ENCODE measurements around the gene TMEM108.

TMEM108 gene

GRCh38 chr3:133053532-133053931 lies 15.3 kb downstream of the TMEM108 start:
- no peak for DNase-seq (ENCODE audit: low read depth in 4 of 4, low spot score in 1 of 4)

DNA sequence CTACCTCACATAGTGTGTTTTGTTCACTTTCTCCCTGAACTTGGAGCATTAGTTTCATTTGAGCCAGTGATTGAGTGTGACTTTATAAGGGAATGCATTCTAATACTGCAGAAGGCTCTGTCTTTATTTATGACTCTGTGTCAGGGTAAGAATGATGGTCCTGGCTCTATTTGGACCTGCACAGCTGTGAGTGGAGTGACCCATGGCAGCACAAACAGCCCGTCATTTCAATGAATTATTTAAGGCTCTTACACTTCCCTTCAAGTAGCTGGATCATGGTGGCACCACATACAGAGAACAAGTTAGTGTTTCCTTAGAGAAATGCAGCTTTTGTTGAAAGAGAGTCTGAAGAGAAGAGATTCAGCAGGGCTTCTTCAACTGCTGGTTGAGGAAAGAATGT lies 16.4 kb downstream of the TMEM108 start:
- no peak for DNase-seq (ENCODE audit: low read depth in 4 of 4, low spot score in 1 of 4)

GRCh38 chr3:133055339-133055738 lies 17.1 kb downstream of the TMEM108 start:
- no peak for DNase-seq (ENCODE audit: low read depth in 4 of 4, low spot score in 1 of 4)

DNA sequence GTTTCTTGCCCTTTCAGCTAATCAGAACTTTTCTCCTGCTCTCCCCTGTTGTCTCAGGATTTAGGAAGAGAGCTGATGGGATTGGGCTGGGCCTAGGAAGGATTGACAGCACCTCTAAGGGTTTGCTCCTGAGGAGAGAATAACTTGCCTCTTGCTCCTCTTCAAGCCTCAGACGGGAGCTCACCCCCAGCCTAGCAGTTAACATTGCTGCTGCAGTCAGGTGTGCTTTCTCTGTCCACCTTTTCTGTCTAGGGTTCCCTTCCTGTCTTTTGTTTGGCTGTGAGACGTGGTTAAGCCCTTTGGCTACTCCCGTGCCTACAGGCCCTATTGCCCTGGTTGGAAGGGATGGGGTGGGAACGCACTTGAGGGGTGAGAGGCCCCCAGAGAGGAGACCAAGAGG lies 20.1 kb downstream of the TMEM108 start:
- DNase-seq (ENCODE audit: low read depth in 4 of 4, low spot score in 1 of 4): no peak

DNA sequence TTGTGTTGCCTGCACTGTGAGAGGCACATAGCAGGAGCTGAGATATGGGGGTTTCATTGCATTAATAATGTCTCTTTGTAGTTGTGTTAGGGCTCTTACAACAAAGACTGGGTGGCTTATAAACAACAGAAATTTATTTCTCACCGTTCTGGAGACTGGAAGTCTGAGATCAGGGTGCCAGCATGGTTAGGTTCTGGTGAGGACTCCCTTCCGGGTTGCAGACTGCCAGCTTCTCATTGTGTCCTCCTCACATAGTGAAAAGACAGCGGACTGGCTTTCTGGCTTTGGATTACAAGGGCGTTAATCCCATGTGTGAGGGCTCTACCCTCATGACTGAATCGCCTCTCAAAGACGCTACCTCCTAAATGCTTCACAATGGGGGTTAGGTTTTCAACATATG lies 20.6 kb downstream of the TMEM108 start:
- no peak for DNase-seq (ENCODE audit: low read depth in 4 of 4, low spot score in 1 of 4)

DNA sequence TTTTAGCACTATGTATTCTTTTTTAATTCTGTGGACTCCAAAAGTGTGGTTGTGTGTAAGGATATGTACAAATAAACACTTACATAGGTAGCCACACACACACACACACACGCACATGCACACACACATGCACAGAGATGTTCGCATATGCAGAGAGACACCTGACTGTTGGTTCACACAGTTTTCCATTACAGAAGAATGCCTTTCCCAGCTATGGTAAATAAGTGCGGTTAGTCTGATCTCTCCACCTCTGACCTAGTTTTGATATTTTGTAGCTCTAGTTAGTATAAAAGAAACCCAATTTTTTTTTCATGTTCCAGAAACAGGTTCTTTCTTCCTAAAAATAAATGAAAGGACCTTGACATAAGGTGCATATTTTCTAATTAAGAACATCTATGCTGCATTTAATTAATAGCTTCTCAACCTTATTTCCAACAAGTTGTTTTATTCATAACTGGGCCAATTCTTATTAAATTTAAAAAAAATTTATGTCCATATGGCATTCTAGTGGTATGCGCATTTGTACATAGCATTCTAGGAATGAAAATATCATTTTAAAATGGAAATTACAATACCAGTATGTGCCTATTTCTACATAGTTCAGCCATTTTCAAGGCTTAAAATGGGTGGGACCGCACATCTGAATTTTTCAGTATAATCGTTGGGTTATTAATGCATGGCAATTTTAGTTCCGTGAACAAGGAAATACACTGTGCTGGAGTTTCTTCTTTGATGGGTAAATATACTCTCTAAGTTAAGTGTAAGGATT lies 27.2 kb downstream of the TMEM108 start:
- no peak for DNase-seq (ENCODE audit: low read depth in 4 of 4, low spot score in 1 of 4)

GRCh38 chr3:133066026-133066425 lies 27.8 kb downstream of the TMEM108 start:
- no peak for DNase-seq (ENCODE audit: low read depth in 4 of 4, low spot score in 1 of 4)

DNA sequence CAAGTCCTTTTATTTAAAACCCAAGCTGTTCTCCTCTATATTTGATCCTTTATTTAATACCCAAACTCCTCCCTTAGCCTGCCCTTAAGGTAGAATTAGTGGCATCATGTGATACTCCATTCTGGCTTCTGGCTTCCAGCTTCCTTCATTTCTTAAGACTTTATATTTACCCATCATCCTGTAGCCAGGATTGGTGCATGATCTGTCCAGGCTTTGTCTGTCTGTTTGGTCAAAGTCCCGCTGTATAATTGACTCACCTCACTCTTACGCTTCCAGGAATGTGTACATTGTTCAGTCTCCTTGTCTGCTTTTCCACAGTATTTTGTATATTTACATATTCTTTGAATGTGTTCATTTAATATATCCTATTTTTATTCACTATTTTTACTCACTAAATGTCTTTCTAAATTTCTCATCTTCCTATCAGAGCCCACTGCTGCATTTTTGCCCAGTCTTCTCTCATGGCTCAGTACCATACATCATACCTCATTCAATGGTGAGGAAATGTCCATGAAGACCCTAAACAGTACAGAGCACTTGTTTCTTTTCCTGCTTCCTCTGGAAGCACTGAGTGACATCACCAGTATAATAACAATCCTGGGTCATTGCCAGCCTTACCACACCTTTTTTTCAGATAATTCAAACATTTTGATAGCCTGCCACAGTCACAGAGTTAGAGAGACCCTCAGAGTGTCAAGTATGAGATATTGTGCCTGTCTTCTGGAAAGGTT lies 31.5 kb downstream of the TMEM108 start:
- no peak for DNase-seq (ENCODE audit: low read depth in 4 of 4, low spot score in 1 of 4)

DNA sequence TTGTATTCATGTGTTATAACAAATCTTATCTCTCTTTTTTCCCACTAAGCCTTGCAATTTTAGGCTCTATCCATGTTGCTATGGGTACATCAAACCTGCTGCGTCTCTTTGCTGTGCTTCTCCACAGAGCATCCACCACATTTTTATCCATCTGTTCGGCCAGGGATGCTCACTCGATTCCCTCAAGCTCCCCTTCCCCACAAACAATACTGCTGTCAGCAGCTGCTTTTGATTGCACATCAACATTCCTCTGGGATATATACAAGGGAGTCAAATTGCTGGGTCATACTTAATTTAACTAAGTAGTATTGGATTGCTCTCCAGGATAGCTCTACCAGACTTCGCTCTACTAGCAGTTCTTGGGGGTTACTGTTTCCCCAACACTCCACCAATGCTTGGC lies 36.8 kb downstream of the TMEM108 start:
- no peak for DNase-seq (ENCODE audit: low read depth in 4 of 4, low spot score in 1 of 4)

- no peak for DNase-seq (ENCODE audit: low read depth in 4 of 4, low spot score in 1 of 4)
Observed at GRCh38 chr3:133077688-133078087, 39.5 kb downstream of the TMEM108 start.

GRCh38 chr3:133079621-133080020 lies 41.4 kb downstream of the TMEM108 start:
- no peak for DNase-seq (ENCODE audit: low read depth in 4 of 4, low spot score in 1 of 4)

DNA sequence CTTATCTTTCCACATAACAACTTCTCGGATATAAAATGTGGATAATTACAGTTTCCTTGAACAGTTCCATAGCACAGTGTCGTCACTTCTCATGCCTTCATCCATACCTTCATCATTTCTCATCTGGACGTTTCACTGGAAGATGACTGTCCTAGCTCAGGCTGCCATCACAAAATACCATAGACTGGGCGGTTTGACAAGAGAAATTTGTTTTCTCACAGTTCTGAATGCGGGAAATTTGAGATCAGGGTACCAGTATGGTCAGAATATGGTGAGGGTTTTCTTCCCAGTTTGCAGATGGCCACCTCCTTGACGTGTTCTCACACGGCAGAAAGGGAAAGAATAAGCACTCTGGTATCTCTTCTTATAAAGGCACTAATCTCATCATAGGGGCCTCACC lies 42.8 kb downstream of the TMEM108 start:
- DNase-seq (ENCODE audit: low read depth in 4 of 4, low spot score in 1 of 4): no peak

GRCh38 chr3:133083395-133083794 lies 45.2 kb downstream of the TMEM108 start:
- DNase-seq (ENCODE audit: low read depth in 4 of 4, low spot score in 1 of 4): no peak

DNA sequence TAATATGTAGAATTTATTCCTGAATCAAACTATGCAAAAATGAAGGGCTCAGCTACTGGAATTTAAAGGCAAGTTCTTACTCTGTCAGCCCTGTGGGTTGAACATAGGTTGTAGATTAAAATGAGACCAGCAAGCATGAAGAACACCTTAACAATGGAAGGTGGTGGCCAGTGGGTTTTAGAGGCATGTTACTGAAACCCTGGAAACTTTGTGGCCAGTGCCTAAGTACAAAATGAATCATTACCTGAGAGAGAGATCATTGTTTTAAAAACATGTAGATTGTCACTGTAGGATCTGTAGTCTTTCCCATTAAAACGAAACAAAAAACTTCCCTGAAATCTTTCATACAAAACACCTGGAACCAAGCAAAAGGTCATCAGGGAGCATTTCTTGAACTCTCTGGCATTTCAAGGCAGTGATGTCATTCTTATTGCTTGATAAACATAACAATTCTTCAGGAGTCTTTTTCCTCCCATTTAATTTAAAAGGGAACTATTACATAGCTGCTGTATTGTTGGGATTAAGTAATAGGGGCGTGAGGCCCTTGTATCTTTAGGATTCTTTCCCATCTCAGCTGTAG lies 51.8 kb downstream of the TMEM108 start:
- no peak for DNase-seq (ENCODE audit: low read depth in 4 of 4, low spot score in 1 of 4)

DNA sequence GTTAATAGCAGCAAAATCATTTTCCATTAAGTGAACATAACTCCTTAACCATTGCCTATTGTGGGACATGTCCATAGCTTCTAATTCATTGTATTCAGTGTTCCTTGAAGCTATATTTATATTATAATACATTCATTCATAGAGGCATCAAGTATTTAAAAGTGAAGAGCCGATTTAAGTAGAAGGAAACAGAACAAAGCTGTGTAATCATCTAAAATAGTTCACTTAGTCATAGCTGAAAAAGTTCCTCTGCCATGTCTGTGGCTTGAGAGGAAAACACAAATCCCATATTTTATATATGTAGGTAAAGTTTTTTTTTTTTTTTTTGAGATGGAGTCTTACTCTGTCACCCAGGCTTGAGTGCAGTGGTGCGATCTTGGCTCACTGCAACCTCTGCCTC lies 54.5 kb downstream of the TMEM108 start:
- no peak for DNase-seq (ENCODE audit: low read depth in 4 of 4, low spot score in 1 of 4)

GRCh38 chr3:133093366-133093765 lies 55.2 kb downstream of the TMEM108 start:
- no peak for DNase-seq (ENCODE audit: low read depth in 4 of 4, low spot score in 1 of 4)

DNA sequence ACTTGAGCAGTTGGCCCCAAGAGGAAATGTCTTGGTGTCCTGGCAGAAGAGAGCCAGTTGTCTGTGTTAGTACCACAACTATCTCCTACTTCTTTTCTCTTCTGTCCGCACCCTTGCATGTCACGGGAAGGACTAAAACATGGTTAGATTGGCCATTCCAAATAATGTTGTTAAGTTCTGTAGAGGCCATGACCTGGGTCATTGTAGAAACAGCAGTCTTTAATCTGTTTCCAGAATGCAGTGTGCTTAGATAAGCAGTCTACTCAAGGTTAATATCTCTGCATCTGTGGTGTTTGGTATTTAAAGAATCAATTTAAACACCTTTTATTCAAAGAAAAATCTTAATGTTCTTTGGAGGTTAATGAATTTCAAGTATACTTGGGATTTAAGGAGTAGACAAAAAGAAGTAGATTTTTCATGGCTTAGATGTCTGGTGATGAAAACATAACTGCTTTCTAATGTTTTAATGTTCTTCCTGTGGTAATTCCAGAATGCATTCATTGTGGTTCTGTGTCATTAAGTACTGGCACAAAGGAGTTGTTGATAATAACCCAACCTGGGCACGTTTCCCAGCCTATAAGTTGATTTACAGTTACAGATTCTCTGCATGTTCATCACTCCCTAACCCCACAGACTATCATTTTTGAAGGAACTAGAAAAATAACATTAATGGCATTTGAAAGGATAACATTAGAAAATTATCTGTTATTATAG lies 58.9 kb downstream of the TMEM108 start:
- no peak for DNase-seq (ENCODE audit: low read depth in 4 of 4, low spot score in 1 of 4)

DNA sequence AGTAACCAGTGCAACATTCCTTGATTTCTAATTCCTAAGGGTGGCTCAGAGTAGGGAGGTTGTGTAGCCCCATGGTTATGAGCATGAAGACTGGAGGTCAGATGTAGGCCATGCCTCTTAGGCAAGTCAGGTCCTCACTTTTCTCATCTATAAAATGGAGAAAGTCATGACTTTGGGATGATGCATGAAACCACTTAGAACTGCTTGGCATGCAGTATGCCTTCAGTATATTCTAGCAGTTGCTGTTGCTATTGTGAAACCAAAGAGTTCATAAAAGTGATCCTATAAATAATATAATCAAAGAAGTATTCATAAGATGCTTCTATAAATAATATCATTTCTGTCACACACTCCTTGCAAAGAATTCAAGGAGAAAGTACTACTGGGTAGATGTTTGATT lies 65.5 kb downstream of the TMEM108 start:
- DNase-seq (ENCODE audit: low read depth in 4 of 4, low spot score in 1 of 4): no peak

DNA sequence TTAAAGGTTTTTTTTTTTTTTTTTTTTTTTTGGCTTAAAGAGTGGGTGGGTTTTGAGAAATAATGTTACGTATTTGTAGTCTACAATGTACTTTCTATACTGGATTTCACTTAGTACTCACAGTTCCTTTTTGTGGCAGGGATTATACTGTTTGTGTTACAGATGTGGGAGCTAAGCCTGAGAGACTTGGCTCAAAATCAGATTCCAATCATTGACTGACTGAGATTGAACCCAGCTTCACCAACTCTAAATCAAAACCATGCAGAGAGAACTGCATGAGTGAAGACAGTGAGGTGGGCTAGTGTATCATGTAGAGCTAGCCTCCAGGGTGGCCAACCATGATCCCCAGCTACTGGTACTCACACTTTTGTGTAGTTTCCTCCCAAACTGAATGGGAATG lies 68.0 kb downstream of the TMEM108 start:
- DNase-seq (ENCODE audit: low read depth in 4 of 4, low spot score in 1 of 4): no peak

DNA sequence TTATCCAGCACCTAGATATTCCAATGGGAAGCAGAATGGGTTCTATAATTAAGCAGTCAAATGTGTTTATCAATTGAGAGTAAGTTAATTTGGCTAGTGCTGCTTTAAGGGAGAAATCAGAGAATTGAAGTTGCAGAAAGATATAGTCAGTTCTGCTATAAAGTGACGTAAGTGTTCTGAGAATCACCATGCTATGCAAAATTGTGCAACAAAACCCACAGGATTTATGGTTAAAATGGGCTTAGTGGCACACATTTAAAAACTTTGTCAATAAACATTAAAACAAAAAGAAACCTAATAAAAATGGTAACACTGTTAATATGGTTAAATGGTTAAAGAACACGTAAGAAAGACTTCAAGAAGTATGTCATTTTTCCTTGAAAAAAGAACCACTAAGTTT lies 74.5 kb downstream of the TMEM108 start:
- no peak for DNase-seq (ENCODE audit: low read depth in 4 of 4, low spot score in 1 of 4)

- DNase-seq (ENCODE audit: low read depth in 4 of 4, low spot score in 1 of 4): no peak
Observed at GRCh38 chr3:133113526-133113925, 75.3 kb downstream of the TMEM108 start.

Measured in stimulated activated CD4-positive, alpha-beta T cell treated with anti-CD3 and anti-CD28 coated beads, Interleukin-1b, Interleukin-23, amount 100 ng/mL, for 24 hours (primary cell).